T-helper 1 cell treated with Interleukin-12 subunit alpha and Interleukin-12 subunit beta and Interleukin-4 antibody, amounts not matched to agents 30 ng/mL and 1 ng/mL, for 36 hours (primary cell): ENCODE data around the gene AP1M1. TPM values are rescaled to one million over a fixed set of nuclear protein-coding genes. Genes with fewer than 3 reads are reported as not detected.

Experiments used
- intact Hi-C: fragments of 100-400 bp; cut with micrococcal nuclease; formaldehyde crosslinking; loops from one replicate; pipeline ENCODE4 v1.15.1; 2024
- total RNA-seq: library from RNA; stranded (reverse); gene quantifications from 2 replicates; pipeline ENCODE4 v1.2.3, GENCODE V29; 2022

AP1M1 gene
- total RNA-seq, 1 donor from 2014 or later: 142 TPM

DNA sequence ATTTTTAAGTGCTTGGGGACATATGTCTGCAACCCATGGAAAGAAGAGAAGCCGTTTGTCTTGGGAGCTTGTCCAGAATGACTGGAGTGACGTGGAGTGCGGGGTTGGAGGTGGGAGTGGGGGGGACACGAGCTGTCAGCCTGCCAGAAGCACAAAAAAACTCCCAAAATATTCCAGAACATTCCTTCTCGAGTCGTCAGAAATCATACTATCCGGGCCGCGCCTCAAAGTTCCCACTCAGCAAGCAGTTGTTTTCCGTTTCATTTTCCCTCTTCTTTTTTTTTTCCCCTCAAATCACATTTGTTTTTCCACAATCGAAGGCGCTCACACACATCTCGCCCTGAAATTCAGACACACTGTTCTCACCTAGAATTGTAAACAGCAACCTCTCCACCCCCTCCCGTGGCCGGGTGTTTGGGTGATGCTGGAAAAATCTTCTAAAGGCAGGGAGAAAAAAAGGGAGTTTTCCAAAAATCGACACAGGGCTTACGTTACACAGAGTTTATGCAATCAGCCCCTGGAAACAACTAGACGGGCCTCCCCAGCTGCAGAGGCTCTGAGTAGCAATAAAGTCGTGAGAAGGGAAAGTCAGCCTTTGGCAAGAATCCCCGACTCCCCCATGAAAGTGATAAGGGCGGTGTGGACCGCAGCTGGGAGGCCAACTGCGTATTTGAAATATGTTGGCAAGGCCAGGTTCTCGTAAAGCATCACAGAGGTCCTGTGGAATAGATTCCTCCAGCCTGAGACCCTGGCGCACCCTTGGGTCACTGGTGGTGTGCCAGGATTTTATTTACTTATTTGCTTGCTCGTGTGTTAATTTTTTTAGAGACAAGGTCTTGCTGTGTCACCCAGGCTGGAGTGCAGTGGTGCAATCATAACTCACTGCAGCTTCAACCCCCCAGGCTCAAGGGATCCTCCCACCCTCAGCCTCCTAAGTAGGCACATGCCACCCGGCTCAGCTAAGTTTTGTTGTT lies 95.7 kb downstream of the AP1M1 start:
- intact Hi-C loops: no loop called here

GRCh38 chr19:16295057-16295456 lies 97.3 kb downstream of the AP1M1 start:
- intact Hi-C loops: no loop called here

Other genes starting within 250 kb of the AP1M1 start
- gene OR10H4, start 248.9 kb upstream of the AP1M1 start, total RNA-seq: not detected in 2 replicates
- 565 and 576 TPM in 2 replicates for gene TPM4, start 121.4 kb upstream of the AP1M1 start, total RNA-seq
- gene RAB8A, start 86.0 kb upstream of the AP1M1 start, total RNA-seq: 175 and 193 TPM in 2 replicates
- gene HSH2D, start 54.2 kb upstream of the AP1M1 start, total RNA-seq: 60.5 and 63.2 TPM in 2 replicates
- gene CIB3, start 24.4 kb upstream of the AP1M1 start, total RNA-seq: not detected in 2 replicates
- 67.4 and 69.3 TPM in 2 replicates for gene FAM32A, start 12.5 kb upstream of the AP1M1 start, total RNA-seq
- 175 and 177 TPM in 2 replicates for gene KLF2, start 126.9 kb downstream of the AP1M1 start, total RNA-seq